Right lobe of liver (tissue), 6 donors: Measurements from ENCODE around the gene GJB4. TPM values are rescaled to one million over a fixed set of nuclear protein-coding genes. Genes with fewer than 3 reads are reported as not detected.

Experiments
- ATAC-seq, 4 donors: fragments of 200-7000 bp; cut with Tn5 transposase; one replicate each; pipeline ENCODE4 v1.9.1; 2020; ENCODE audit warnings: mild to moderate bottlenecking in 4 of 4, moderate library complexity in 4 of 4
- DNase-seq, 3 donors: peaks; one replicate each; pipeline ENCODE4 v3.0.0-alpha.2; 2020
- H3K27ac ChIP-seq, 3 donors: fragments of 200-600 bp; one replicate each; pipeline ENCODE4 v1.8.0; 2022
- H3K27me3 ChIP-seq, 2 donors: fragments of 200-600 bp; one replicate each; pipeline ENCODE4 v1.8.0; 2022
- H3K36me3 ChIP-seq, 4 donors: fragments of 200-600 bp; sonication (generic) in 1 of 4; one replicate each; pipeline versions ENCODE4 v1.5.1 to v1.8.0; 2017 to 2022; ENCODE audit warnings: control low read depth in 1 of 4
- H3K4me1 ChIP-seq, 4 donors: fragments of 200-600 bp; sonication (generic) in 1 of 4; one replicate each; pipeline versions ENCODE4 v1.5.1 to v1.8.0; 2017 to 2022; ENCODE audit warnings: control low read depth in 1 of 4
- H3K4me3 ChIP-seq, 3 donors: fragments of 200-600 bp; one replicate each; pipeline ENCODE4 v1.8.0; 2022
- H3K9me3 ChIP-seq, 4 donors: fragments of 200-600 bp; sonication (generic) in 1 of 4; one replicate each; pipeline versions ENCODE4 v1.5.1 to v1.8.0; 2017 to 2022; ENCODE audit warnings: control low read depth in 1 of 4
- POLR2A ChIP-seq: fragments of 450-650 bp; IDR thresholded peaks from one replicate; pipeline ENCODE4 v1.6.1; 2017; ENCODE audit warnings: antibody characterized with exemption, mild to moderate bottlenecking
- WGBS: methylation state at CpG from one replicate; pipeline ENCODE4 v1.1.6; 2018; ENCODE audit warnings: low coverage, low lambda C conversion rate; ENCODE audit not compliant: insufficient coverage; ENCODE audit errors: missing lambda C conversion rate; 5-methylcytosine and 5-hydroxymethylcytosine counted together
- intact Hi-C, 2 donors: fragments of 100-400 bp; cut with DNase I; formaldehyde crosslinking; loops; one replicate each; pipeline versions ENCODE4 v1.11.2 to v1.14.1; 2022
- total RNA-seq, 6 experiments: library from RNA; depleted of rRNA in 2 of 6; stranded (reverse); fragments of >200 nt in 2 of 6; fragmentation: NEBNext Ultra II Directional in 3 of 6; extraction: Animal tissue kit (Norgen Biotek cat#: 25700) in 3 of 6; gene quantifications; one replicate each; pipeline versions ENCODE4 v1.1.0 to v1.2.4, GENCODE V29; 2016 to 2023
- TF ChIP-seq, protein P1 (sequence below), 4 donors: fragments of 200-600 bp in 3 of 4; fragments of 450-650 bp in 1 of 4; IDR thresholded peaks; one replicate each; pipeline versions ENCODE4 v1.5.1 to v1.8.0; 2016 to 2022; ENCODE audit warnings: antibody characterized with exemption in 4 of 4, mild to moderate bottlenecking in 2 of 4
- donor health status: DM: no; HTN: yes; CAD: no.
- donor health status: DM: no; HTN: no; CAD: no.
- donor health status: DM: no; HTN: no; CAD: no.
- donor health status: DM: no; HTN: yes; CAD: no.
- donor health status: DM: no; HTN: yes; CAD: no.

Gene GJB4
- total RNA-seq, 6 experiments from 2014 or later, result not detected

GRCh38 chr1:34787461-34788420, 28.2 kb downstream of the GJB4 start:
- DNase-seq, result no peak
- no peaks in the 10 kb centered on the region for H3K9me3 ChIP-seq
- ATAC-seq, result peak in 3 of 4 donors; percentile 1 to 15 (median 11)
- no peak overlapping the region for H3K27ac ChIP-seq
- TF ChIP-seq, protein P1, sequence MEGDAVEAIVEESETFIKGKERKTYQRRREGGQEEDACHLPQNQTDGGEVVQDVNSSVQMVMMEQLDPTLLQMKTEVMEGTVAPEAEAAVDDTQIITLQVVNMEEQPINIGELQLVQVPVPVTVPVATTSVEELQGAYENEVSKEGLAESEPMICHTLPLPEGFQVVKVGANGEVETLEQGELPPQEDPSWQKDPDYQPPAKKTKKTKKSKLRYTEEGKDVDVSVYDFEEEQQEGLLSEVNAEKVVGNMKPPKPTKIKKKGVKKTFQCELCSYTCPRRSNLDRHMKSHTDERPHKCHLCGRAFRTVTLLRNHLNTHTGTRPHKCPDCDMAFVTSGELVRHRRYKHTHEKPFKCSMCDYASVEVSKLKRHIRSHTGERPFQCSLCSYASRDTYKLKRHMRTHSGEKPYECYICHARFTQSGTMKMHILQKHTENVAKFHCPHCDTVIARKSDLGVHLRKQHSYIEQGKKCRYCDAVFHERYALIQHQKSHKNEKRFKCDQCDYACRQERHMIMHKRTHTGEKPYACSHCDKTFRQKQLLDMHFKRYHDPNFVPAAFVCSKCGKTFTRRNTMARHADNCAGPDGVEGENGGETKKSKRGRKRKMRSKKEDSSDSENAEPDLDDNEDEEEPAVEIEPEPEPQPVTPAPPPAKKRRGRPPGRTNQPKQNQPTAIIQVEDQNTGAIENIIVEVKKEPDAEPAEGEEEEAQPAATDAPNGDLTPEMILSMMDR (IDR thresholded peaks at IDR 0.05), result peak; percentile 27 to 31 (median 30)
- no peak for TF ChIP-seq POLR2A
- H3K36me3 ChIP-seq, result no peaks in the 10 kb centered on the region
- H3K4me1 ChIP-seq, result peaks cover 0 to 14% (median 6%) of the 10 kb centered on the region in 4 donors
- no peaks in the 10 kb centered on the region for H3K27me3 ChIP-seq
- H3K4me3 ChIP-seq, result no peak overlapping the region
- intact Hi-C loops, result loop anchor here in 1 of 2 donors (5.0 kb wide), 1 partner anchor 65 kb away; no protein-coding TSS in a partner anchor
- 25% methylated on average over 5 of the region's 9 CpGs for WGBS

DNA sequence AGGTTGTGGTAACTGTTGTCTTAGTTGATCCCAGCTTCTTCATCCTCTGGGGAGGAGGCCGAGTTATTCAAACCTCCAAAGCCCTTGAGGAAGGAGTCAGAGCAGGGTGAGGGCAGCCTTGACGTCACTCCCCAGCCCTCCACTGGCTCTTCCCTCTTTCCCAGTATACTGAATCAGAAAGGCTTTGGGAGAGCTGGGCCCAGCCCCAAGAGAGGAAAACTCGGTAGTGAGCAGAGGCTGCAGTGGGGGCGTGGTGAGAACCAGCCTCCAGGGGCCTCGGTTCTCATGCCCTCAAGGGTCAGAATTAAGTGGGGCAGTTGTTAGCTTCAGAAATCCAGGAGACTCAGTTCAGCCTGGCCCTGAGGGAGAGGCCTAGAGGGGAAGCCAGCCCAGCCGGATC, 31.4 kb downstream of the GJB4 start:
- peaks cover 0 to 10% (median 2%) of the 10 kb centered on the region in 4 donors for H3K4me1 ChIP-seq
- intact Hi-C loops, result loop anchor here in 1 of 2 donors (5.0 kb wide), 1 partner anchor 46 kb away; no protein-coding TSS in a partner anchor
- peaks cover 0 to 4% (median 0%) of the 10 kb centered on the region in 4 donors for H3K36me3 ChIP-seq
- no peaks in the 10 kb centered on the region for H3K9me3 ChIP-seq
- no peaks in the 10 kb centered on the region for H3K27me3 ChIP-seq
- no peak overlapping the region for H3K4me3 ChIP-seq
- DNase-seq (no peak), ATAC-seq (no peak)
- WGBS, result 67% methylated on average over 4 of the region's 6 CpGs
- TF ChIP-seq POLR2A, result no peak
- TF ChIP-seq, protein P1 (IDR thresholded peaks at IDR 0.05), result no peak
- H3K27ac ChIP-seq, result no peak overlapping the region

- intact Hi-C loops, result loop anchor here in 1 of 2 donors (5.0 kb wide), 1 partner anchor 45 kb away; no protein-coding TSS in a partner anchor
- 55% methylated on average over 4 of the region's 10 CpGs for WGBS
- Histone ChIP-seq H3K9me3 (no peaks in the 10 kb centered on the region), H3K36me3 (peaks cover 0 to 4% (median 0%) of the 10 kb centered on the region in 4 donors), H3K27ac (no peak overlapping the region), H3K27me3 (no peaks in the 10 kb centered on the region), H3K4me1 (no peaks in the 10 kb centered on the region), H3K4me3 (no peak overlapping the region)
- no peak for ATAC-seq
- DNase-seq, result no peak
- TF ChIP-seq, protein P1 (IDR thresholded peaks at IDR 0.05), result no peak
- TF ChIP-seq POLR2A, result no peak
Measured at GRCh38 chr1:34792424-34792823, 32.9 kb downstream of the GJB4 start.

- H3K27me3 ChIP-seq, result no peaks in the 10 kb centered on the region
- H3K4me3 ChIP-seq, result peak within 1 kb of the TSS; percentile 33 to 42 (median 39)
- ATAC-seq (peak; percentile 18 to 43 (median 26)), DNase-seq (peak in 1 of 3 donors; percentile 50)
- intact Hi-C loops, result loop anchor here in 1 of 2 donors (5.0 kb wide), 1 partner anchor 44 kb away; no protein-coding TSS in a partner anchor
- H3K36me3 ChIP-seq, result peaks cover 0 to 4% (median 0%) of the 10 kb centered on the region in 4 donors
- H3K9me3 ChIP-seq, result no peaks in the 10 kb centered on the region
- H3K4me1 ChIP-seq, result no peaks in the 10 kb centered on the region
- no peak for TF ChIP-seq POLR2A
- TF ChIP-seq, protein P1 (IDR thresholded peaks at IDR 0.05), result no peak
- 8% methylated on average over 10 of the region's 45 CpGs for WGBS
- H3K27ac ChIP-seq, result peak within 1 kb of the TSS; percentile 56 to 72 (median 64)
Measured at GRCh38 chr1:34792868-34793727, 33.6 kb downstream of the GJB4 start, which contains the start of gene GJA4. Gene GJA4 (plus strand): TSS chr1:34792999. CDS start chr1:34794214, 1,215 bp downstream.
